Keratinocyte (primary cell): Measurements from ENCODE around the gene SEZ6.

Experiments used
- EZH2 ChIP-seq: IDR thresholded peaks from one replicate; pipeline ENCODE4 v1.6.1; 2012; ENCODE audit warnings: inconsistent platforms, mild to moderate bottlenecking, low read length, moderate library complexity
- TF ChIP-seq, protein P1 (sequence below), 3 experiments: IDR thresholded peaks in 1 of 3; conservative IDR thresholded peaks in 1 of 3; optimal IDR thresholded peaks in 1 of 3; 2 replicates in 2 of 3; 3 replicates in 1 of 3; pipeline versions ENCODE3 to v1.5.1; 2011; ENCODE audit warnings: low read length in 3 of 3, mild to moderate bottlenecking in 3 of 3, moderate library complexity in 2 of 3, control low read depth in 1 of 3, inconsistent platforms in 1 of 3; ENCODE audit not compliant: insufficient read depth in 2 of 3; ENCODE audit errors: extremely low read depth in 1 of 3

DNA sequence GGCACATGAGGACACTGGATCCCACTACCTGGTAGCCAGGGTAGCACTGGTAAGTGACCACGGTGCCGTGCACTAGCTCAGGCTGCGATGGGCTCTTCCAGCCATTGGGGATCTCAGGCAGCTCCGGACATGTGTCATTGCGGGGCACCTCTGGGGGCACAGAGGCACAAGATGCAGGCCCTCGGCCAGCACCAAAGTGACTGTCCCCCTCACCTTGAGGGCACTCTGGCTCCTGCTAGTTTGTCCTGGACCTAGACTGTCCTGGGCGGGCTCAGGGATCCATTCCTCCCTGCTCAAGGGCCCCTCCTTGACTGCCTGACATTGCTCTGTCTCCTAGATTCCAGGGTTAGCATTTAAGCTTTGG, 47.9 kb downstream of the SEZ6 start:
- TF ChIP-seq, protein P1, sequence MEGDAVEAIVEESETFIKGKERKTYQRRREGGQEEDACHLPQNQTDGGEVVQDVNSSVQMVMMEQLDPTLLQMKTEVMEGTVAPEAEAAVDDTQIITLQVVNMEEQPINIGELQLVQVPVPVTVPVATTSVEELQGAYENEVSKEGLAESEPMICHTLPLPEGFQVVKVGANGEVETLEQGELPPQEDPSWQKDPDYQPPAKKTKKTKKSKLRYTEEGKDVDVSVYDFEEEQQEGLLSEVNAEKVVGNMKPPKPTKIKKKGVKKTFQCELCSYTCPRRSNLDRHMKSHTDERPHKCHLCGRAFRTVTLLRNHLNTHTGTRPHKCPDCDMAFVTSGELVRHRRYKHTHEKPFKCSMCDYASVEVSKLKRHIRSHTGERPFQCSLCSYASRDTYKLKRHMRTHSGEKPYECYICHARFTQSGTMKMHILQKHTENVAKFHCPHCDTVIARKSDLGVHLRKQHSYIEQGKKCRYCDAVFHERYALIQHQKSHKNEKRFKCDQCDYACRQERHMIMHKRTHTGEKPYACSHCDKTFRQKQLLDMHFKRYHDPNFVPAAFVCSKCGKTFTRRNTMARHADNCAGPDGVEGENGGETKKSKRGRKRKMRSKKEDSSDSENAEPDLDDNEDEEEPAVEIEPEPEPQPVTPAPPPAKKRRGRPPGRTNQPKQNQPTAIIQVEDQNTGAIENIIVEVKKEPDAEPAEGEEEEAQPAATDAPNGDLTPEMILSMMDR (optimal IDR thresholded peaks at IDR 0.05 in 1 of 3, IDR thresholded peaks at IDR 0.05 in 1 of 3, conservative IDR thresholded peaks at IDR 0.05 in 1 of 3; ENCODE audit: extremely low read depth in 1 of 3, insufficient read depth in 2 of 3, low read length in 3 of 3): no peak
- TF ChIP-seq EZH2: no peak
